MM.1S (cell line): ENCODE data around the gene FGF4.
"Not testable (repeated sequence)": the region's sequence is repeated elsewhere in the genome, so short reads cannot be mapped to it uniquely, and the experiment has no call there.

Experiments used
- DNase-seq: peaks from one replicate; pipeline ENCODE4 v3.0.0-alpha.2; 2015
- H2AFZ ChIP-seq: fragments of 300-600 bp; sonication (generic); 2 replicates; pipeline ENCODE4 v1.6.0; 2016; ENCODE audit warnings: antibody characterized with exemption, low read length
- H3F3A ChIP-seq: fragments of 300-600 bp; sonication (generic); 2 replicates; pipeline ENCODE4 v1.6.1; 2016; ENCODE audit warnings: mild to moderate bottlenecking, antibody characterized with exemption, low read length, moderate library complexity, mixed read lengths; ENCODE audit not compliant: insufficient read depth
- H3K27ac ChIP-seq: fragments of 300-600 bp; sonication (generic); 2 replicates; pipeline ENCODE4 v1.5.1; 2016; ENCODE audit warnings: mild to moderate bottlenecking, low read length
- H3K27me3 ChIP-seq: fragments of 300-600 bp; sonication (generic); replicated peaks from 2 replicates; pipeline ENCODE4 v1.6.0; 2016; ENCODE audit warnings: low read length; ENCODE audit not compliant: insufficient read depth
- H3K36me3 ChIP-seq: fragments of 300-600 bp; sonication (generic); replicated peaks from 2 replicates; pipeline ENCODE4 v1.6.1; 2016; ENCODE audit warnings: mild to moderate bottlenecking, low read length, mixed read lengths; ENCODE audit not compliant: insufficient read depth
- H3K4me1 ChIP-seq: fragments of 300-600 bp; sonication (generic); 2 replicates; pipeline ENCODE4 v1.6.1; 2016; ENCODE audit warnings: low read length, mixed read lengths
- H3K4me2 ChIP-seq: fragments of 300-600 bp; sonication (generic); 2 replicates; pipeline ENCODE4 v1.6.0; 2016; ENCODE audit warnings: low read depth, low read length
- H3K4me3 ChIP-seq: fragments of 300-600 bp; sonication (generic); 2 replicates; pipeline ENCODE4 v1.5.1; 2016; ENCODE audit warnings: low read length, mixed read lengths
- H3K79me2 ChIP-seq: fragments of 300-600 bp; sonication (generic); 2 replicates; pipeline ENCODE4 v1.6.1; 2016; ENCODE audit warnings: mixed run types, low read length, mixed read lengths
- H3K9ac ChIP-seq: fragments of 300-600 bp; sonication (generic); 2 replicates; pipeline ENCODE4 v1.6.1; 2016; ENCODE audit warnings: low read length, mixed read lengths
- H3K9me2 ChIP-seq: fragments of 300-600 bp; sonication (generic); replicated peaks from 2 replicates; pipeline ENCODE4 v1.6.1; 2016; ENCODE audit warnings: mild to moderate bottlenecking, low read length, mixed read lengths; ENCODE audit not compliant: insufficient read depth
- H3K9me3 ChIP-seq: fragments of 300-600 bp; sonication (generic); replicated peaks from 2 replicates; pipeline ENCODE4 v1.6.1; 2016; ENCODE audit warnings: mild to moderate bottlenecking, low read length, mixed read lengths; ENCODE audit not compliant: insufficient read depth
- H4K20me1 ChIP-seq: fragments of 300-600 bp; sonication (generic); 2 replicates; pipeline ENCODE4 v1.6.1; 2016; ENCODE audit warnings: mild to moderate bottlenecking, low read length, moderate library complexity, mixed read lengths; ENCODE audit not compliant: insufficient read depth
- EZH2 ChIP-seq: fragments of 300-600 bp; sonication (generic); optimal IDR thresholded peaks from 2 replicates; pipeline ENCODE3; 2017; ENCODE audit warnings: low read depth, mild to moderate bottlenecking, antibody characterized with exemption, low read length, mixed read lengths
- EZH2phosphoT487 ChIP-seq: fragments of 300-600 bp; sonication (generic); IDR thresholded peaks from 2 replicates; pipeline ENCODE4 v1.6.1; 2018; ENCODE audit warnings: antibody characterized with exemption, low read length
- TF ChIP-seq, protein P1 (sequence below): fragments of 300-600 bp; sonication (generic); IDR thresholded peaks from 2 replicates; pipeline ENCODE4 v1.5.1; 2016; ENCODE audit warnings: antibody characterized with exemption, low read length, mixed read lengths

FGF4 gene

DNA sequence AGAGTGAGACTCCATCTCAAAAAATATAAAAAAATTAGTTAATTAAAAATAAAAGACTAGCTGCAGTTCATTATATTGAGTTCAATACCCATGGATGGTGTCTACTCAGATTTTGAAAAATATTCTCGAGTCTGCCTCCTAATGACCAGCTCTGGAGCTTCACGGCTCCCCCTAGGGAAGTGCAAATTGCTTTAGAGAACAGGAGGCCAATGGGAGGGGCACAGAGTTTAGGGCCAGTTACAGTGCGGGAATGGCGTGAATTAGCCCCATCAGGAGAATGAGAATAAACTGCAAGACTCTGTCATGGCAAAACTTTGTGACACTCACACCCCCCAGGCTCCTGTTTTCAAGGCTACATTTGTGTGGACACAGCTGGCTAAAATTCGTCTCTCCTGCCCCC lies 4.6 kb downstream of the FGF4 start:
- Histone ChIP-seq H3K36me3 (no peaks in the 10 kb centered on the region), H3K79me2 (no peaks in the 10 kb centered on the region), H3K27me3 (peaks cover 83% of the 10 kb centered on the region), H3K27ac (no peak overlapping the region), H3K9me2 (no peaks in the 10 kb centered on the region), H3F3A (no peaks in the 10 kb centered on the region), H3K9me3 (no peaks in the 10 kb centered on the region), H4K20me1 (no peaks in the 10 kb centered on the region), H2AFZ (no peak overlapping the region), H3K4me3 (no peak overlapping the region), H3K4me2 (no peak overlapping the region), H3K9ac (no peak overlapping the region), H3K4me1 (no peaks in the 10 kb centered on the region)
- TF ChIP-seq, protein P1, sequence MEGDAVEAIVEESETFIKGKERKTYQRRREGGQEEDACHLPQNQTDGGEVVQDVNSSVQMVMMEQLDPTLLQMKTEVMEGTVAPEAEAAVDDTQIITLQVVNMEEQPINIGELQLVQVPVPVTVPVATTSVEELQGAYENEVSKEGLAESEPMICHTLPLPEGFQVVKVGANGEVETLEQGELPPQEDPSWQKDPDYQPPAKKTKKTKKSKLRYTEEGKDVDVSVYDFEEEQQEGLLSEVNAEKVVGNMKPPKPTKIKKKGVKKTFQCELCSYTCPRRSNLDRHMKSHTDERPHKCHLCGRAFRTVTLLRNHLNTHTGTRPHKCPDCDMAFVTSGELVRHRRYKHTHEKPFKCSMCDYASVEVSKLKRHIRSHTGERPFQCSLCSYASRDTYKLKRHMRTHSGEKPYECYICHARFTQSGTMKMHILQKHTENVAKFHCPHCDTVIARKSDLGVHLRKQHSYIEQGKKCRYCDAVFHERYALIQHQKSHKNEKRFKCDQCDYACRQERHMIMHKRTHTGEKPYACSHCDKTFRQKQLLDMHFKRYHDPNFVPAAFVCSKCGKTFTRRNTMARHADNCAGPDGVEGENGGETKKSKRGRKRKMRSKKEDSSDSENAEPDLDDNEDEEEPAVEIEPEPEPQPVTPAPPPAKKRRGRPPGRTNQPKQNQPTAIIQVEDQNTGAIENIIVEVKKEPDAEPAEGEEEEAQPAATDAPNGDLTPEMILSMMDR, result no peak
- TF ChIP-seq EZH2 (no peak), EZH2phosphoT487 (no peak)
- no peak for DNase-seq

DNA sequence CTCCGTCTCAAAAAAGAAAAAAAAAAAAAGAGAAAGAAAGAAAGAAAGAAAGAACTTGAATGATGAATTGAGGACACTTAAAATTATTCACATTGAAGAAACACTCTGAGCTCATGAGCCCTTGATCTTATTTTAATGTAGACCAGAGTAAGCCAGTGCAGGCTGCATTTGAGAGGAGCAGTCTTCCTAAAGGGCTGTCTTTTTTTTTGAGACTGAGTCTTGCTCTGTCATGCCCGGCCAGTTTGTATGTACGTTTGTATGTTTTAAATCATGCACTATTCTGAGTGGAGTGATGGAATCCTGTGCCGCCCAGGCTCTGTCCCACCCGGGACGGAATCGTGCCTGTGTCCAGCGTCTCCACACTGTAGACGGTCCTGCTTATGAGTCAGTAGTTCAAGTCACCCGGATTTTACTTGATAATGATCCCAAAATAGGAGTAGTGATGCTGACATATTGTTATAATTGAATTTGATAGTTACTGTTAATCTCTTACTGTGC lies 9.6 kb downstream of the FGF4 start:
- H2AFZ ChIP-seq, result no peak overlapping the region

DNA sequence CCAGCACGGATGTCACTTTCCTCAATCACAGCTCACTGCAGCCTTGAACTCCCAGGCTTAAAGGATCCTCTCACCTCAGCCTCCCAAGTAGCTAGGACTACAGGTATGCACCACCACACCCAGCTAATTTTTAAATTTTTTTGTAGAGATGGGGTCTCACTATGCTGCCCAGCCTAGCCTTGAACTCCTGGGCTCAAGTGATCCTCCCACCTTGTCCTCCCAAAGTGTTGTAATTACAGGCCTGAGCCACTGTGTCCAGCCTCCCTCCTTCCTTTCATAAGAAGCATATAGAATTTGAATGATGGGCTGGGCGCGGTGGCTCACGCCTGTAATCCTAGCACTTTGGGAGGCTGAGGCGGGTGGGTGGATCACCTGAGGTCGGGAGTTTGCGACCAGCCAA lies 10.2 kb downstream of the FGF4 start:
- not testable (repeated sequence) for H3K9me3 ChIP-seq, H3K4me3 ChIP-seq, H3K9me2 ChIP-seq, H4K20me1 ChIP-seq, H3K4me2 ChIP-seq, H3K79me2 ChIP-seq, H3K4me1 ChIP-seq, H3K9ac ChIP-seq, DNase-seq, H3K36me3 ChIP-seq, H3F3A ChIP-seq, H2AFZ ChIP-seq, H3K27ac ChIP-seq
- H3K27me3 ChIP-seq, result peaks cover 83% of the 10 kb centered on the region

More for the DNA sequence above, 9.6 kb downstream of the FGF4 start:
- no peak overlapping the region for H3K9ac ChIP-seq
- no peaks in the 10 kb centered on the region for H3K79me2 ChIP-seq
- no peaks in the 10 kb centered on the region for H3K9me2 ChIP-seq
- peaks cover 83% of the 10 kb centered on the region for H3K27me3 ChIP-seq
- no peaks in the 10 kb centered on the region for H3K36me3 ChIP-seq
- DNase-seq, result no peak
- H3K4me1 ChIP-seq, result no peaks in the 10 kb centered on the region
- TF ChIP-seq EZH2, result no peak
- TF ChIP-seq EZH2phosphoT487, result no peak
- TF ChIP-seq, protein P1, result no peak
- H3K27ac ChIP-seq, result no peak overlapping the region
- no peaks in the 10 kb centered on the region for H3K9me3 ChIP-seq
- H3K4me3 ChIP-seq, result no peak overlapping the region
- H3F3A ChIP-seq, result no peaks in the 10 kb centered on the region
- no peaks in the 10 kb centered on the region for H4K20me1 ChIP-seq
- H3K4me2 ChIP-seq, result no peak overlapping the region

DNA sequence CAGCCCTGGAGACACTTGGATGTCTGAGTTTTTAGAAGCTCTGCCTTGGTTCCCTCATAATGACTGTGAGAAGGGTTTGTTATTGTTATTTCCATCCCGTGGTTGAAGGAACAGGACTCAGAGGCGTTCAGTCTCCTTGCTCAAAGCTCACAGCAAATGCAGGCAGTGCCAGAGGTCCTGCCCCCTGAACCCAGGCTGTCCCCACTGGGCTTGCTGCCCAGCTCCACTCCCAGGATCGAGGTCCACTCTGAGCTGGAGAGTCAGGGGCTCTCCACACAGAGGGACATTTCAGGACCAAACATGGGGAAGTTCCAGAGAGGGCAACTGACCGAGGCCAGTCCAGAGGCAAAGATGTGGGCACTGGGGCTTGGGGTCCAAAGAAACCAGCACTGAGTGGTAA lies 14.8 kb downstream of the FGF4 start:
- Histone ChIP-seq H3K4me2 (no peak overlapping the region), H2AFZ (no peak overlapping the region), H3K9me3 (no peaks in the 10 kb centered on the region), H3K9me2 (no peaks in the 10 kb centered on the region), H3F3A (no peaks in the 10 kb centered on the region), H3K4me3 (no peak overlapping the region), H3K4me1 (no peaks in the 10 kb centered on the region), H3K27ac (no peak overlapping the region), H3K79me2 (no peaks in the 10 kb centered on the region), H4K20me1 (no peaks in the 10 kb centered on the region), H3K36me3 (no peaks in the 10 kb centered on the region), H3K9ac (no peak overlapping the region), H3K27me3 (peaks cover 88% of the 10 kb centered on the region)
- TF ChIP-seq, protein P1, result no peak
- TF ChIP-seq EZH2phosphoT487 (no peak), EZH2 (no peak)
- no peak for DNase-seq
